ENCODE results near the gene FLNB. TPM values are rescaled to one million over a fixed set of nuclear protein-coding genes. Genes with fewer than 3 reads are reported as not detected.

FLNB gene
- total RNA-seq, 1 experiment from 2014 or later = 309 TPM

- H3K27ac ChIP-seq (ENCODE audit: low read length) = no peak overlapping the region
- peaks cover 6% of the 10 kb centered on the region for H3K36me3 ChIP-seq (ENCODE audit: control insufficient read depth, insufficient read depth, low read length)
- H3K27me3 ChIP-seq (ENCODE audit: control insufficient read depth, insufficient read depth, low read length) = no peaks in the 10 kb centered on the region
- ATAC-seq (no peak), DNase-seq (ENCODE audit: low read depth, low spot score) (no peak)
- no peaks in the 10 kb centered on the region for H3K9me3 ChIP-seq (ENCODE audit: control insufficient read depth, insufficient read depth, low read depth, low read length)
- BruUV-seq (replicated peaks) = no TSS peak
- TF ChIP-seq POLR2AphosphoS5 (IDR thresholded peaks at IDR 0.05; ENCODE audit: low read depth, low read length) = no peak
- no peak for TF ChIP-seq CTCF (IDR thresholded peaks at IDR 0.05)
- no peak for TF ChIP-seq TCF7L2 (IDR thresholded peaks at IDR 0.05; ENCODE audit: low read depth, low read length)
- TF ChIP-seq REST (IDR thresholded peaks at IDR 0.05; ENCODE audit: insufficient read depth in 1 of 2, low read depth in 2 of 2, low read length in 1 of 2) = no peak
- TF ChIP-seq SIN3A (IDR thresholded peaks at IDR 0.05; ENCODE audit: borderline replicate concordance, insufficient read depth, low read depth, low read length) = no peak
- H3K4me3 ChIP-seq (ENCODE audit: low read depth in 2 of 2, low read length in 2 of 2) = no peak overlapping the region
- peaks cover 37% of the 10 kb centered on the region for H3K4me1 ChIP-seq (ENCODE audit: control insufficient read depth, insufficient read depth, low read length)
- in situ Hi-C loops (cut with HindIII; ENCODE audit: low pct_unique_long_range_greater_than_20kb, low sequenced_read_pairs) (no loop called here), intact Hi-C loops (cut with micrococcal nuclease; ENCODE audit: unreplicated experiment) (no loop called here)
- CTCF ChIA-PET = no interaction called here
- POLR2A ChIA-PET = no interaction called here
These were observed 161.1 kb downstream of the FLNB start for GRCh38 chr3:58169371-58169770.

GRCh38 chr3:58170376-58170775 is 162.2 kb downstream of the FLNB start:
- Histone ChIP-seq H3K4me1 (ENCODE audit: control insufficient read depth, insufficient read depth, low read length) (peaks cover 37% of the 10 kb centered on the region), H3K36me3 (ENCODE audit: control insufficient read depth, insufficient read depth, low read length) (peaks cover 6% of the 10 kb centered on the region), H3K27me3 (ENCODE audit: control insufficient read depth, insufficient read depth, low read length) (no peaks in the 10 kb centered on the region), H3K4me3 (ENCODE audit: low read depth in 2 of 2, low read length in 2 of 2) (no peak overlapping the region), H3K9me3 (ENCODE audit: control insufficient read depth, insufficient read depth, low read depth, low read length) (no peaks in the 10 kb centered on the region), H3K27ac (ENCODE audit: low read length) (no peak overlapping the region)
- POLR2A ChIA-PET = no interaction called here
- in situ Hi-C loops (cut with HindIII; ENCODE audit: low pct_unique_long_range_greater_than_20kb, low sequenced_read_pairs) (no loop called here), intact Hi-C loops (cut with micrococcal nuclease; ENCODE audit: unreplicated experiment) (loop anchor here (10.0 kb wide), 1 partner anchor 216 kb away; no protein-coding TSS in a partner anchor)
- TF ChIP-seq REST (IDR thresholded peaks at IDR 0.05; ENCODE audit: insufficient read depth in 1 of 2, low read depth in 2 of 2, low read length in 1 of 2) (no peak), TCF7L2 (IDR thresholded peaks at IDR 0.05; ENCODE audit: low read depth, low read length) (no peak), CTCF (IDR thresholded peaks at IDR 0.05) (no peak), SIN3A (IDR thresholded peaks at IDR 0.05; ENCODE audit: borderline replicate concordance, insufficient read depth, low read depth, low read length) (no peak), POLR2AphosphoS5 (IDR thresholded peaks at IDR 0.05; ENCODE audit: low read depth, low read length) (no peak)
- ATAC-seq = no peak
- no peak for DNase-seq (ENCODE audit: low read depth, low spot score)
- BruUV-seq (replicated peaks) = no TSS peak
- CTCF ChIA-PET = no interaction called here

Measured in Panc1 (cell line).